ENCODE data around the gene MOB4. TPM values are rescaled to one million over a fixed set of nuclear protein-coding genes. Genes with fewer than 3 reads are reported as not detected.
A peak's percentile ranks its signal among the peaks of the same experiment; 100 is the strongest.

The MOB4 gene
- total and polyA plus RNA-seq, 2 experiments from 2014 or later = 68.2 to 87.0 TPM

GRCh38 chr2:197559681-197560080 is 43.8 kb downstream of the MOB4 start (continued):
- TF ChIP-seq, protein P1, sequence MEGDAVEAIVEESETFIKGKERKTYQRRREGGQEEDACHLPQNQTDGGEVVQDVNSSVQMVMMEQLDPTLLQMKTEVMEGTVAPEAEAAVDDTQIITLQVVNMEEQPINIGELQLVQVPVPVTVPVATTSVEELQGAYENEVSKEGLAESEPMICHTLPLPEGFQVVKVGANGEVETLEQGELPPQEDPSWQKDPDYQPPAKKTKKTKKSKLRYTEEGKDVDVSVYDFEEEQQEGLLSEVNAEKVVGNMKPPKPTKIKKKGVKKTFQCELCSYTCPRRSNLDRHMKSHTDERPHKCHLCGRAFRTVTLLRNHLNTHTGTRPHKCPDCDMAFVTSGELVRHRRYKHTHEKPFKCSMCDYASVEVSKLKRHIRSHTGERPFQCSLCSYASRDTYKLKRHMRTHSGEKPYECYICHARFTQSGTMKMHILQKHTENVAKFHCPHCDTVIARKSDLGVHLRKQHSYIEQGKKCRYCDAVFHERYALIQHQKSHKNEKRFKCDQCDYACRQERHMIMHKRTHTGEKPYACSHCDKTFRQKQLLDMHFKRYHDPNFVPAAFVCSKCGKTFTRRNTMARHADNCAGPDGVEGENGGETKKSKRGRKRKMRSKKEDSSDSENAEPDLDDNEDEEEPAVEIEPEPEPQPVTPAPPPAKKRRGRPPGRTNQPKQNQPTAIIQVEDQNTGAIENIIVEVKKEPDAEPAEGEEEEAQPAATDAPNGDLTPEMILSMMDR (conservative IDR thresholded peaks at IDR 0.05; ENCODE audit: low read depth in 2 of 2) = no peak
- TF ChIP-seq, protein P2, sequence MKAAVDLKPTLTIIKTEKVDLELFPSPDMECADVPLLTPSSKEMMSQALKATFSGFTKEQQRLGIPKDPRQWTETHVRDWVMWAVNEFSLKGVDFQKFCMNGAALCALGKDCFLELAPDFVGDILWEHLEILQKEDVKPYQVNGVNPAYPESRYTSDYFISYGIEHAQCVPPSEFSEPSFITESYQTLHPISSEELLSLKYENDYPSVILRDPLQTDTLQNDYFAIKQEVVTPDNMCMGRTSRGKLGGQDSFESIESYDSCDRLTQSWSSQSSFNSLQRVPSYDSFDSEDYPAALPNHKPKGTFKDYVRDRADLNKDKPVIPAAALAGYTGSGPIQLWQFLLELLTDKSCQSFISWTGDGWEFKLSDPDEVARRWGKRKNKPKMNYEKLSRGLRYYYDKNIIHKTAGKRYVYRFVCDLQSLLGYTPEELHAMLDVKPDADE (IDR thresholded peaks at IDR 0.05) = no peak
- no peak for TF ChIP-seq REST (IDR thresholded peaks at IDR 0.05; ENCODE audit: unreplicated experiment)
- no peak for TF ChIP-seq NANOG (IDR thresholded peaks at IDR 0.05; ENCODE audit: borderline replicate concordance)

DNA sequence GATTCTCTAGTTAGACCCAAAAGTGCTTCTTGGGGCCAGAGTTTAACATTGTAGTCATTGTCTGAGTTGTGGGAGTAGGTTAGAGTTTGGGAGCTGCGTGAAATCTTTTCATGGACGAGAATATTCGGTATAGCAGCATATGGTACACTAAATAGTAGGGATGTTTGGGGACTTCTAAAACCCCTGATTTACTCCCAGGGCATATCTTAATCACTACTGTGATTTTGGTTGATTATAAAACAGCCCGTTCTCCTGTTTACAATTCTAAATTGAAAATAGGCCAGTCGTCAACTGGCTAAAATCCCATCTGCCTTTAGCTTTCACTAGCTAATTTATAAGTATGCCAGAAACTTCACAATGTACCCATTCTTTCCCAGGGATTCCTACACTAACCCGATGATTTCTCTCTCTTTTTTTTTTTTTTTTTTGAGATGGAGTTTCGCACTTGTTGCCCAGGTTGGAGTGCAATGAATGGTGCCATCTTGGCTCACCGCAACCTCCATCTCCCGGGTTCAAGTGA is 44.3 kb downstream of the MOB4 start:
- no peak for TF ChIP-seq ZNF462 (CRISPR knock-in tag; IDR thresholded peaks at IDR 0.05)
- no peak for TF ChIP-seq ZNF331 (CRISPR knock-in tag; IDR thresholded peaks at IDR 0.05; ENCODE audit: low read depth)
- TF ChIP-seq ZNF114 (CRISPR knock-in tag; IDR thresholded peaks at IDR 0.05) = no peak
- TF ChIP-seq, protein P2 (IDR thresholded peaks at IDR 0.05) = no peak
- TF ChIP-seq CREB1 (CRISPR knock-in tag; IDR thresholded peaks at IDR 0.05; ENCODE audit: low read depth) = no peak
- TF ChIP-seq JUNB (IDR thresholded peaks at IDR 0.05; ENCODE audit: unreplicated experiment) = no peak
- DNase-seq (ENCODE audit: low spot score) (no peak), ATAC-seq (no peak)
- H3K27me3 Mint-ChIP-seq (ENCODE audit: insufficient read depth, low read depth, poor library complexity) = peaks cover 1% of the 10 kb centered on the region
- H3K27me3 ChIP-seq (ENCODE audit: insufficient read depth) = no peaks in the 10 kb centered on the region
- H3K36me3 ChIP-seq (ENCODE audit: insufficient read depth) = peaks cover 7% of the 10 kb centered on the region; the same call in 1 of the 2 replicates
- no peak overlapping the region for H3K4me3 Mint-ChIP-seq
- peaks cover 44% of the 10 kb centered on the region for H3K36me3 Mint-ChIP-seq (ENCODE audit: low read depth)
- no peaks in the 10 kb centered on the region for H3F3A ChIP-seq (replicated peaks; ENCODE audit: low read depth)
- H4K20me1 ChIP-seq (replicated peaks; ENCODE audit: insufficient read depth) = no peaks in the 10 kb centered on the region
- peaks cover 6% of the 10 kb centered on the region; the same call in 2 of the 3 replicates for H3K4me1 Mint-ChIP-seq
- no peak overlapping the region for H2AFZ ChIP-seq
- no peak overlapping the region for H3K4me2 ChIP-seq
- H3K27ac Mint-ChIP-seq = no peak overlapping the region
- peaks cover 11% of the 10 kb centered on the region; the same call in 2 of the 3 replicates for H3K9me3 Mint-ChIP-seq
- no peaks in the 10 kb centered on the region for H3K4me1 ChIP-seq (ENCODE audit: insufficient read depth)
- 0 out of 2 replicates have a peak overlapping the region, but pooled peaks have one; percentile 14 for H3K27ac ChIP-seq (ENCODE audit: low read depth)
- H3K4me3 ChIP-seq = no peak overlapping the region
- H3K79me2 ChIP-seq (replicated peaks; ENCODE audit: insufficient read depth) = peaks cover 10% of the 10 kb centered on the region; the same call in 1 of the 2 replicates
- no peaks in the 10 kb centered on the region for H3K9me2 ChIP-seq (ENCODE audit: insufficient read depth)

All from GM23338 (cell line).